HUES48 (cell line): ENCODE data around the gene CRYBA2.

Experiments used
- H3K27ac ChIP-seq: one replicate; pipeline ENCODE4 v1.7.0; 2013; ENCODE audit warnings: low read depth, low read length, inconsistent platforms
- H3K27me3 ChIP-seq: 2 replicates; pipeline ENCODE4 v1.6.1; 2013; ENCODE audit warnings: mild to moderate bottlenecking, low read length; ENCODE audit not compliant: control insufficient read depth, insufficient read depth
- H3K36me3 ChIP-seq: 2 replicates; pipeline ENCODE4 v1.6.1; 2013; ENCODE audit warnings: low read length; ENCODE audit not compliant: control insufficient read depth, insufficient read depth
- H3K4me1 ChIP-seq: 2 replicates; pipeline ENCODE4 v1.6.1; 2013; ENCODE audit warnings: mild to moderate bottlenecking, low read length; ENCODE audit not compliant: control insufficient read depth, insufficient read depth
- H3K4me3 ChIP-seq: 2 replicates; pipeline ENCODE4 v1.5.1; 2013; ENCODE audit warnings: mild to moderate bottlenecking, low read depth, low read length
- H3K9ac ChIP-seq: 2 replicates; pipeline ENCODE4 v1.6.1; 2013; ENCODE audit warnings: mild to moderate bottlenecking, low read depth, low read length, moderate library complexity
- H3K9me3 ChIP-seq: 2 replicates; pipeline ENCODE4 v1.6.1; 2013; ENCODE audit warnings: low read length; ENCODE audit not compliant: control insufficient read depth, insufficient read depth

CRYBA2 gene

GRCh38 chr2:218986148-218986761 is 7.0 kb downstream of the CRYBA2 start:
- H3K27me3 ChIP-seq: peaks cover 100% of the 10 kb centered on the region
- H3K4me3 ChIP-seq: no peak overlapping the region
- H3K36me3 ChIP-seq: no peaks in the 10 kb centered on the region
- H3K9me3 ChIP-seq: no peaks in the 10 kb centered on the region
- H3K4me1 ChIP-seq: no peaks in the 10 kb centered on the region; the same call in 1 of the 2 replicates
- H3K9ac ChIP-seq: no peak overlapping the region
- no peak overlapping the region for H3K27ac ChIP-seq

DNA sequence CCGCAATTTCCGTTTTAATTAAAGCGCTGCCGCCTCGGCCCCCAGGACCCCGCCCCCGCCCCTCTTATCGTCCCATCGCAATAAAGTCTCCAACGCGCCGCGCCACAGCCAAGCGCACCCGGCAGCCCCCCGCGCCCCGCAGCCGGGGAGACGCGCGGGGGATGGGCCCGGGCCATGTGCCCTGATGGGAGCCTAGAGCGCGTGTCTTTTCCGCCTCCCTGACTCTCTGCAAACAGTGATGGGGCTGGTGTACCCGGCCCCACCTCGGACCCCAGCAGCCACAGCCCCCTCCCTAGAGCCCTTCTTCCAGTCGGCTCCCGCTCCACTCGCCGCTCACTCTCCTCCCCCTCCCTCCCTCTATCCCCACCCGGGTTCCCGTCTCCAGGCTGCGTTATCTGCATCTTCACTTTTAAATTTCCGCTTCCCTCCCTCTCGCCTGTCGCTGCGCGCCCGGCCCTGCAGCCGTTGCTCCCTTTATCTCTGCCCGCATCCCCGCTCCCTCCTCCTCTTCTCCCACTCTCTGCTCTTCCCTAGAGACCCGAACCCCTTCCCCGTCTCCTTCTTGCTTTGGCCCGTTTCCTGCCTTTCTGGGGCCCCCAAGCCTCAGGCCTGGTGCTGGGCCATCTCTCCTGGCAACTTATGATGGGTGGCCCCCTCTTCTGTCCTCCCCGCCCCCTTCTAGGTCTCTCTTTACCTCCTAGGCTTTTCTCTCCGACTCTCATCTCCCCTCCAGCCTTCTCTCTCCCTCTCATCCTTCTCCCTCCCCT is 7.7 kb downstream of the CRYBA2 start:
- H3K9me3 ChIP-seq: no peaks in the 10 kb centered on the region
- H3K4me1 ChIP-seq: no peaks in the 10 kb centered on the region; the same call in 1 of the 2 replicates
- no peak overlapping the region; the same call in 1 of the 2 replicates for H3K4me3 ChIP-seq
- no peaks in the 10 kb centered on the region for H3K36me3 ChIP-seq
- no peak overlapping the region for H3K27ac ChIP-seq
- no peak overlapping the region for H3K9ac ChIP-seq
- H3K27me3 ChIP-seq: peaks cover 99% of the 10 kb centered on the region

- Histone ChIP-seq H3K36me3 (no peaks in the 10 kb centered on the region), H3K4me3 (peak within 1 kb of the TSS; percentile 41; the same call in 1 of the 2 replicates), H3K27ac (no peak within 1 kb of the TSS), H3K9ac (no peak within 1 kb of the TSS), H3K9me3 (no peaks in the 10 kb centered on the region), H3K27me3 (peaks cover 98% of the 10 kb centered on the region), H3K4me1 (no peaks in the 10 kb centered on the region; the same call in 1 of the 2 replicates)
These were observed 8.2 kb downstream of the CRYBA2 start, which contains the start of gene FEV for GRCh38 chr2:218985021-218985324. FEV (minus strand) TSS chr2:218985184; CDS start chr2:218985075, 109 bp downstream.

GRCh38 chr2:218984239-218985020 is 8.8 kb downstream of the CRYBA2 start:
- Histone ChIP-seq H3K27me3 (peaks cover 98% of the 10 kb centered on the region), H3K4me1 (no peaks in the 10 kb centered on the region; the same call in 1 of the 2 replicates), H3K4me3 (peak overlapping the region; percentile 41; the same call in 1 of the 2 replicates), H3K36me3 (no peaks in the 10 kb centered on the region), H3K9ac (no peak overlapping the region), H3K27ac (no peak overlapping the region), H3K9me3 (no peaks in the 10 kb centered on the region)

- peaks cover 97% of the 10 kb centered on the region for H3K27me3 ChIP-seq
These were observed 9.3 kb downstream of the CRYBA2 start for GRCh38 chr2:218983934-218984238.

DNA sequence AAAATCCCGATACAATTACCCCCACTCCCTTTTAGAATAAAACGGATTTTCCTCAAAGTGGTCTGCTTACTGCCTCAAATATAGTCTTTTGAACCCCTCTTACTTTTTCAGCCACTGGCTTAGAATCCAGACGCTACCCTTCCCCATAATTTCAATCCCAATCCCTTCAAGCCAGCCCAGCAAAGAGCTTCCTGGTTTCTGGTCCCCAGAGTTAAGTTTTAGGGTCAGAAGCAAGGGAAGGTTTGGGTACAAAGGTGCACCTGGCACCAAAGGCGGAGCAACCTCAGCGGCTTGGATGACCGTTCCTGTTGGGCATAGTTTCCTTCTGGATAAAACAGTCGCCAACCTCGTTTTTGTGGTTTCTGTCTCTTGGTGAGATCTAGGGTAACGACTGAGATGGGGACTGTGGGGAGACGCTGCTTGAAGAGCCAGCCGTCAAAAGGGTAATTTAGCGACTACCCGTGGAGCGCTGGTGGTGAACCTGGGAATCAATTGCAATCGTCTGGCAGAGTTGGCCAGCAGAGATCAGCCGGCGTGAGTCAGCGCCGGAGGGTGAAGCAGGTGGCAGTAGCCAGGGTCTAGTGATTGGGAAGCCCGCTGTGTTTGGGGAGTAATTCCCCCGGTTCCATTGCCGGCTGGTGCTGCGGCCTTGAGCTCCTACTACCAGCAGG is 9.8 kb downstream of the CRYBA2 start:
- Histone ChIP-seq H3K9me3 (no peaks in the 10 kb centered on the region), H3K27me3 (peaks cover 97% of the 10 kb centered on the region), H3K36me3 (no peaks in the 10 kb centered on the region), H3K9ac (no peak overlapping the region), H3K4me3 (no peak overlapping the region), H3K4me1 (no peaks in the 10 kb centered on the region; the same call in 1 of the 2 replicates), H3K27ac (no peak overlapping the region)

More at GRCh38 chr2:218983934-218984238, 9.3 kb downstream of the CRYBA2 start:
- H3K4me3 ChIP-seq: no peak overlapping the region
- no peaks in the 10 kb centered on the region for H3K9me3 ChIP-seq
- no peaks in the 10 kb centered on the region; the same call in 1 of the 2 replicates for H3K4me1 ChIP-seq
- H3K9ac ChIP-seq: no peak overlapping the region
- no peaks in the 10 kb centered on the region for H3K36me3 ChIP-seq
- H3K27ac ChIP-seq: no peak overlapping the region

DNA sequence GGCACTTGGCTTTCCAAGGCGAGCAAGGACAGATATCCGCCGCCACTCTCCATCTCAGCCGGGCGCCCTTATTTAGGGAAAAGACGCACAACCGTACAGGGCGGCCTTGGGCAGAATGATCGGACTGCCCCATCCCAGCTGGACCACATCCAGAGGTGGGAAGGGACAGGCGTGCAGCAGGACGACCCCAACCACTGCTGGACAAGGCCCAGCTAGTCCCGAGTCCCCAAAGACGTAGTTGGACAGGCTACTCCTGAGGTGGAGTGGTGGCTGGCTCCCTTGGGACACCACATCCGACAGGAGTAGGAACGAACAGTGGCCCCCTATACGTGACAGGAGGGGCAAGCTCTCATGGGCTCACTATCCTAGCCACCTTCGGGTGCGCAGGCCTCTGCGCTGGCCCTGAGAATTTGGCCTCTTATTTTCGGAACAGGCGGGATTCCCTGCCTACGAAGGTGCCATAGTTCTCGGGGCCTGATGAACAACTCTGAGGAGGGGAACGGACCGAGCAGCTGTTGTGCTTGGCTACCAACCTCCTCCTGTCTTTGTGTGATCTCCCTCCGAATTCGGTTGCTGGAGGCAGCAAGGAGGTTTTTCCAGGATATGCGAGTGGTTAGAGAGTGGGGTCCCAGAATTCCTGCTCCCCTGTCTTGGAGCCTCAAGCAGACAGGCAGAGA is 10.5 kb downstream of the CRYBA2 start:
- no peaks in the 10 kb centered on the region for H3K9me3 ChIP-seq
- no peaks in the 10 kb centered on the region for H3K36me3 ChIP-seq
- H3K4me3 ChIP-seq: no peak overlapping the region
- no peak overlapping the region for H3K27ac ChIP-seq
- no peak overlapping the region for H3K9ac ChIP-seq
- peaks cover 97% of the 10 kb centered on the region for H3K27me3 ChIP-seq
- H3K4me1 ChIP-seq: no peaks in the 10 kb centered on the region; the same call in 1 of the 2 replicates

DNA sequence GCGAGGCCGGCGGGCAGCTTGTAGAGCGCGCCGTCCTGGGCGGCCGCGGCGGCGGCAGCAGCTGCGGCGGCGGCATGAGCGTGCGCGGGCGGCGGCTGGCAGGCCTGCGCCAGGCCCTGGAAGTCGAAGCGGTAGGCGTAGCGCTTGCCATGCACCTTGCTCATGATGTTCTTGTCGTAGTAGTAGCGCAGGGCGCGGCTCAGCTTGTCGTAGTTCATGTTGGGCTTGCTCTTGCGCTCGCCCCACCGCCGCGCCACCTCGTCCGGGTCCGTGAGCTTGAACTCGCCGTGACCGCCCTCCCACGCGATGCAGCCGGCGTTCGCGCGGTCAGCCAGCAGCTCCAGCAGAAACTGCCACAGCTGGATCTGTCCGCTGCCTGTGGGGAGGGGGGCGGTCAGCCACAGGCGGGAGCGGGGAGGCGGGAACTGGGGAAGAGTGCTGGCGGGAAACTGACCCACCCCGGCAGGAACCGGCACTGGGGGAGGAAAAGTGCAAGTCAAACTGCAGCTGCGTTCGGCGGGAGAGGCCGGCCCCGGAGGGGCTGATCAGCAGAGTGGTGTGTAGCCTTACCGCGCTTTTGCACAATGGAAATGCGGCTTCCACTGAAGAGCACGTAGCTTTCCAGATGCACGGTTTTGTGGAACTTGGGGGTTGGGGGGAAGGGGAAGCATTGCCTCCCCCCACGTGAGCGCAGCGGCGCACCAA is 11.2 kb downstream of the CRYBA2 start:
- Histone ChIP-seq H3K36me3 (no peaks in the 10 kb centered on the region), H3K27me3 (peaks cover 97% of the 10 kb centered on the region), H3K27ac (no peak overlapping the region), H3K9ac (no peak overlapping the region), H3K4me1 (no peaks in the 10 kb centered on the region; the same call in 1 of the 2 replicates), H3K4me3 (no peak overlapping the region), H3K9me3 (no peaks in the 10 kb centered on the region)

DNA sequence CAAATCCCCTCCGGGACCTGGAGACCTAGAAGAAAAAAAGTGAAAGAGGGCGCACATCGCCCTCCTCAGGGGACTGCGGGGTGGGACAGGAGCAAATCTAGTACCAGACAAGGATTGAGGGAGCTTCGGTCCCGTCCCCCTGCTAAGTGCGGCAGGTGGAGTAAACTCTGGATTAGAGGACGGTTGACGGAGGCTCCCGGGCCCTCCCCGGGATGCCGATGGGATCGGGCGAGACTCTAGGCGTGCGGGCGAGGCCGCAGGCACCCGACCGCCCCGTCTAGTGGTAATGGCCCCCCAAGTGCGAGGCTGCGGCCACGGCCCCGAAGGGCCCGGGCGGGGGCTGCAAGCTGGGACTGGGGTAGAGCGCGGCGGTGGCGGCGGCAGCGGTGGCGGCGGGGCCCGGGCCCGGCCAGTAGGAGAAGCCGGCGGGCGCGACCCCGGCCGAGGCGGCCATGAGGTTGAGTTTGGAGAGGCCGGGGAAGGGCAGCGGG is 11.8 kb downstream of the CRYBA2 start:
- H3K27me3 ChIP-seq: peaks cover 97% of the 10 kb centered on the region
- no peaks in the 10 kb centered on the region for H3K36me3 ChIP-seq
- H3K4me1 ChIP-seq: no peaks in the 10 kb centered on the region; the same call in 1 of the 2 replicates
- no peak overlapping the region for H3K4me3 ChIP-seq
- no peak overlapping the region for H3K9ac ChIP-seq
- no peaks in the 10 kb centered on the region for H3K9me3 ChIP-seq
- no peak overlapping the region for H3K27ac ChIP-seq
